MM.1S (cell line): ENCODE results near the gene MORC4.

Experiments
- DNase-seq: peaks from one replicate; pipeline ENCODE4 v3.0.0-alpha.2; 2015
- H2AFZ ChIP-seq: fragments of 300-600 bp; sonication (generic); 2 replicates; pipeline ENCODE4 v1.6.0; 2016; ENCODE audit warnings: antibody characterized with exemption, low read length
- H3F3A ChIP-seq: fragments of 300-600 bp; sonication (generic); 2 replicates; pipeline ENCODE4 v1.6.1; 2016; ENCODE audit warnings: mild to moderate bottlenecking, antibody characterized with exemption, low read length, moderate library complexity, mixed read lengths; ENCODE audit not compliant: insufficient read depth
- H3K27ac ChIP-seq: fragments of 300-600 bp; sonication (generic); 2 replicates; pipeline ENCODE4 v1.5.1; 2016; ENCODE audit warnings: mild to moderate bottlenecking, low read length
- H3K27me3 ChIP-seq: fragments of 300-600 bp; sonication (generic); replicated peaks from 2 replicates; pipeline ENCODE4 v1.6.0; 2016; ENCODE audit warnings: low read length; ENCODE audit not compliant: insufficient read depth
- H3K36me3 ChIP-seq: fragments of 300-600 bp; sonication (generic); replicated peaks from 2 replicates; pipeline ENCODE4 v1.6.1; 2016; ENCODE audit warnings: mild to moderate bottlenecking, low read length, mixed read lengths; ENCODE audit not compliant: insufficient read depth
- H3K4me1 ChIP-seq: fragments of 300-600 bp; sonication (generic); 2 replicates; pipeline ENCODE4 v1.6.1; 2016; ENCODE audit warnings: low read length, mixed read lengths
- H3K4me2 ChIP-seq: fragments of 300-600 bp; sonication (generic); 2 replicates; pipeline ENCODE4 v1.6.0; 2016; ENCODE audit warnings: low read depth, low read length
- H3K4me3 ChIP-seq: fragments of 300-600 bp; sonication (generic); 2 replicates; pipeline ENCODE4 v1.5.1; 2016; ENCODE audit warnings: low read length, mixed read lengths
- H3K79me2 ChIP-seq: fragments of 300-600 bp; sonication (generic); 2 replicates; pipeline ENCODE4 v1.6.1; 2016; ENCODE audit warnings: mixed run types, low read length, mixed read lengths
- H3K9ac ChIP-seq: fragments of 300-600 bp; sonication (generic); 2 replicates; pipeline ENCODE4 v1.6.1; 2016; ENCODE audit warnings: low read length, mixed read lengths
- H3K9me2 ChIP-seq: fragments of 300-600 bp; sonication (generic); replicated peaks from 2 replicates; pipeline ENCODE4 v1.6.1; 2016; ENCODE audit warnings: mild to moderate bottlenecking, low read length, mixed read lengths; ENCODE audit not compliant: insufficient read depth
- H3K9me3 ChIP-seq: fragments of 300-600 bp; sonication (generic); replicated peaks from 2 replicates; pipeline ENCODE4 v1.6.1; 2016; ENCODE audit warnings: mild to moderate bottlenecking, low read length, mixed read lengths; ENCODE audit not compliant: insufficient read depth
- H4K20me1 ChIP-seq: fragments of 300-600 bp; sonication (generic); 2 replicates; pipeline ENCODE4 v1.6.1; 2016; ENCODE audit warnings: mild to moderate bottlenecking, low read length, moderate library complexity, mixed read lengths; ENCODE audit not compliant: insufficient read depth
- CTCF ChIP-seq: fragments of 300-600 bp; sonication (generic); IDR thresholded peaks from 2 replicates; pipeline ENCODE4 v1.5.1; 2016; ENCODE audit warnings: antibody characterized with exemption, low read length, mixed read lengths
- EZH2 ChIP-seq: fragments of 300-600 bp; sonication (generic); optimal IDR thresholded peaks from 2 replicates; pipeline ENCODE3; 2017; ENCODE audit warnings: low read depth, mild to moderate bottlenecking, antibody characterized with exemption, low read length, mixed read lengths
- EZH2phosphoT487 ChIP-seq: fragments of 300-600 bp; sonication (generic); IDR thresholded peaks from 2 replicates; pipeline ENCODE4 v1.6.1; 2018; ENCODE audit warnings: antibody characterized with exemption, low read length

The MORC4 gene

GRCh38 chrX:106897259-106897658 is 102.8 kb downstream of the MORC4 start:
- Histone ChIP-seq H3K4me1 (no peaks in the 10 kb centered on the region), H4K20me1 (no peaks in the 10 kb centered on the region), H3K4me3 (no peak overlapping the region), H3K9me3 (no peaks in the 10 kb centered on the region), H3K27ac (no peak overlapping the region), H3K36me3 (no peaks in the 10 kb centered on the region), H3F3A (no peaks in the 10 kb centered on the region), H2AFZ (no peak overlapping the region), H3K79me2 (no peaks in the 10 kb centered on the region), H3K4me2 (no peak overlapping the region), H3K9ac (no peak overlapping the region), H3K9me2 (no peaks in the 10 kb centered on the region), H3K27me3 (no peaks in the 10 kb centered on the region)
- DNase-seq = no peak
- TF ChIP-seq EZH2phosphoT487 (no peak), CTCF (no peak), EZH2 (no peak)

GRCh38 chrX:106894978-106895452 is 105.0 kb downstream of the MORC4 start:
- Histone ChIP-seq H3K4me3 (no peak overlapping the region), H3K79me2 (no peaks in the 10 kb centered on the region), H3K4me2 (no peak overlapping the region), H3K4me1 (no peaks in the 10 kb centered on the region), H3K9me3 (no peaks in the 10 kb centered on the region), H3K27ac (no peak overlapping the region), H4K20me1 (no peaks in the 10 kb centered on the region), H3F3A (no peaks in the 10 kb centered on the region), H3K9me2 (no peaks in the 10 kb centered on the region), H3K27me3 (no peaks in the 10 kb centered on the region), H3K9ac (no peak overlapping the region), H3K36me3 (no peaks in the 10 kb centered on the region), H2AFZ (0 out of 2 replicates have a peak overlapping the region, but pooled peaks have one; percentile 47)
- TF ChIP-seq EZH2 (no peak), EZH2phosphoT487 (no peak), CTCF (no peak)
- DNase-seq = no peak

- Histone ChIP-seq H3K4me2 (no peak overlapping the region; the same call in 1 of the 2 replicates), H2AFZ (0 out of 2 replicates have a peak overlapping the region, but pooled peaks have one; percentile 47), H3K4me3 (no peak overlapping the region)
These were observed 105.6 kb downstream of the MORC4 start for GRCh38 chrX:106894392-106894909.

More at GRCh38 chrX:106894392-106894909, 105.6 kb downstream of the MORC4 start:
- Histone ChIP-seq H3K9ac (no peak overlapping the region), H3K79me2 (no peaks in the 10 kb centered on the region), H3K4me1 (no peaks in the 10 kb centered on the region), H3F3A (no peaks in the 10 kb centered on the region), H4K20me1 (no peaks in the 10 kb centered on the region), H3K36me3 (no peaks in the 10 kb centered on the region), H3K27ac (no peak overlapping the region), H3K9me3 (no peaks in the 10 kb centered on the region), H3K27me3 (no peaks in the 10 kb centered on the region), H3K9me2 (no peaks in the 10 kb centered on the region)
- DNase-seq = peak; percentile 69
- TF ChIP-seq CTCF = peak; percentile 85
- no peak for TF ChIP-seq EZH2phosphoT487
- TF ChIP-seq EZH2 = no peak
